Activated CD4-positive, alpha-beta T cell treated with anti-CD3 and anti-CD28 coated beads, Interleukin-2, amount 10 ng/mL, durations not matched to agents 24 days and 14 days (primary cell): ENCODE measurements around the gene SEH1L. TPM values are rescaled to one million over a fixed set of nuclear protein-coding genes. Genes with fewer than 3 reads are reported as not detected.
"Not testable (repeated sequence)": the region's sequence is repeated elsewhere in the genome, so short reads cannot be mapped to it uniquely, and the experiment has no call there.

ENCODE experiments used
- DNase-seq: peaks from one replicate; pipeline ENCODE4 v3.0.0; 2022
- H3K27ac Mint-ChIP-seq: one replicate; pipeline ENCODE4 v1.8.0; 2022; ENCODE audit warnings: mild to moderate bottlenecking, mixed read lengths
- H3K27me3 Mint-ChIP-seq: one replicate; pipeline ENCODE4 v1.8.0; 2022; ENCODE audit warnings: mixed read lengths
- H3K36me3 Mint-ChIP-seq: one replicate; pipeline ENCODE4 v1.8.0; 2022; ENCODE audit warnings: low read depth, mild to moderate bottlenecking, mixed read lengths
- H3K4me1 Mint-ChIP-seq: one replicate; pipeline ENCODE4 v1.8.0; 2021; ENCODE audit warnings: mixed read lengths
- H3K4me3 Mint-ChIP-seq: one replicate; pipeline ENCODE4 v1.8.0; 2022; ENCODE audit warnings: mild to moderate bottlenecking, moderate library complexity, mixed read lengths
- H3K9me3 Mint-ChIP-seq: one replicate; pipeline ENCODE4 v1.8.0; 2021; ENCODE audit warnings: mixed read lengths
- intact Hi-C: fragments of 100-400 bp; cut with micrococcal nuclease; formaldehyde crosslinking; loops from one replicate; pipeline ENCODE4 v1.15.1; 2023
- total RNA-seq: library from RNA; stranded (reverse); gene quantifications from 2 replicates; pipeline ENCODE4 v1.2.3, GENCODE V29; 2022

Gene SEH1L, protein sequence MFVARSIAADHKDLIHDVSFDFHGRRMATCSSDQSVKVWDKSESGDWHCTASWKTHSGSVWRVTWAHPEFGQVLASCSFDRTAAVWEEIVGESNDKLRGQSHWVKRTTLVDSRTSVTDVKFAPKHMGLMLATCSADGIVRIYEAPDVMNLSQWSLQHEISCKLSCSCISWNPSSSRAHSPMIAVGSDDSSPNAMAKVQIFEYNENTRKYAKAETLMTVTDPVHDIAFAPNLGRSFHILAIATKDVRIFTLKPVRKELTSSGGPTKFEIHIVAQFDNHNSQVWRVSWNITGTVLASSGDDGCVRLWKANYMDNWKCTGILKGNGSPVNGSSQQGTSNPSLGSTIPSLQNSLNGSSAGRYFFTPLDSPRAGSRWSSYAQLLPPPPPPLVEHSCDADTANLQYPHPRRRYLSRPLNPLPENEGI
- total RNA-seq = 132 TPM in 2 replicates

DNA sequence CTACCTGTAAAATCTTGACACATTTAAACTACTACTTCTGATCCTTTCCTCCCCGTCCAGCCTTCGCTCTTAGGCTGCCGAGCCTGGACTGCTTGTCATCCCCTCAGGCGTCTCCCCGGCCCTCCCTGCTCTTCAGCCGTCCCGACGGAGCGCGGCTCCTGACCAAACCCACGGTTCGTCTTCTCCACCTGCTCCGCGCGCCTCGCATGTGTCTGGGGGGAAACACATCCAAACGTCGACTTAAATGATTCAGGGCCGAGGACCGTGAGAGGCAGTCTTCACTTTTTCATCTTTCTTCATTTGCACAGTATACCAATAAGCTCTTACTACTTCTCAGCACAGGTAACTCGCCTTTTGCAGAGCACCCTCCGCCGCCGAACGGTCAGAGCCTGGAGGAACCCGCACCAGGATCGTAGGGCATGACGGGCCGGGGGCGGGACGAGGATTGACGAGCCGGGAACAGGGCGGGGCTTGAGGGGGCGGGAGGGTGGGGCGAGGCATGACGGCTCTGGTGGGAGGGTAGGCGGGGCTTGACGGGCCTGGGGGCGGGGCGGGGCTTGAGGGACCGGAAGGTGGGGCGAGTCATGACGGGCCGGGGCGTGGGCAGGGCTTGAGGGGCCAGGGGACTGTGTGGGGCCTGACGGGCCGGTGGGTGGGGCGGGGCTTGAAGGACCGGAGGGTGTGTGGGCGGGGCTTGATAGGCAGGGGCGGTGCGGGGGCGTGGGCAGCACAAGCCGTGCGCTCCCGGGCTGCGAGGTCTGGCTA, at the start of gene SEH1L:
TSS of gene SEH1L (plus strand) at position 727 of the 765 bp plus-strand sequence. CDS start 111 bp downstream, outside the sequence.
- intact Hi-C loops = loop anchor here (1.0 to 5.0 kb wide), 7 partner anchors 44 to 965 kb away; partner anchors contain the start of genes AFG3L2, CEP192, CEP76 and IMPA2
- Mint-ChIP-seq H3K27me3 (no peaks in the 10 kb centered on the region), H3K4me3 (peak within 1 kb of the TSS; percentile 92), H3K36me3 (peaks cover 29% of the 10 kb centered on the region), H3K9me3 (no peaks in the 10 kb centered on the region), H3K4me1 (peaks cover 27% of the 10 kb centered on the region), H3K27ac (peak within 1 kb of the TSS; percentile 97)
- DNase-seq = peak; percentile 99

GRCh38 chr18:12901208-12901607, 46.6 kb upstream of the SEH1L start:
- H3K27ac Mint-ChIP-seq, H3K4me3 Mint-ChIP-seq, H3K36me3 Mint-ChIP-seq, H3K9me3 Mint-ChIP-seq, intact Hi-C loops, DNase-seq: not testable (repeated sequence)
- H3K4me1 Mint-ChIP-seq = peaks cover 10% of the 10 kb centered on the region
- H3K27me3 Mint-ChIP-seq = peaks cover 29% of the 10 kb centered on the region

DNA sequence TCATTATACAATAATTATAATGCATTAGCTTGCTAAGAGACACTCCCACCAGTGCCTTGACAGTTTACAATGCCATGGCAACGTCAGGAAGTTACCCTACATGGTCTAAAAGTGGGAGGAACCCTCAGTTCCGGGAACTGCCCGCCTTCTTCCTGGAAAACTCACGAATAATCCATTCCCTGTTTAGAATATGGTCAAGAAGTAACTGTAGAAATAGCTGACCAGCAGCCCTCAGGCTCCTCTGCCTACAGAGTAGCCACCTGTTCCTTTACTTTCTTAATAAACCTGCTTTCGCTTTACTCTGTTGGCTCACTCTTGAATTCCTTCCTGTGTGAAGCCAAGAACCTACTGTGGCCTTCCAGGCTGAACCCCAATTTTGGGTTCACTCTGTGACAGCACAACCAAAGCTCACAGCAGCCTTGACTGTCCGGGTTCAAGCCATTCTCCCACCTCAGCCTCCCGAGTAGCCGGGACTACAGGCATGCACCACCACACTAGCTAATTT, 43.7 kb upstream of the SEH1L start:
- Mint-ChIP-seq H3K36me3 (no peaks in the 10 kb centered on the region), H3K4me1 (peaks cover 8% of the 10 kb centered on the region), H3K9me3 (no peaks in the 10 kb centered on the region), H3K27ac (peak overlapping the region; percentile 79), H3K4me3 (peak overlapping the region; percentile 53), H3K27me3 (peaks cover 25% of the 10 kb centered on the region)
- intact Hi-C loops = no loop called here
- DNase-seq = peak; percentile 90

DNA sequence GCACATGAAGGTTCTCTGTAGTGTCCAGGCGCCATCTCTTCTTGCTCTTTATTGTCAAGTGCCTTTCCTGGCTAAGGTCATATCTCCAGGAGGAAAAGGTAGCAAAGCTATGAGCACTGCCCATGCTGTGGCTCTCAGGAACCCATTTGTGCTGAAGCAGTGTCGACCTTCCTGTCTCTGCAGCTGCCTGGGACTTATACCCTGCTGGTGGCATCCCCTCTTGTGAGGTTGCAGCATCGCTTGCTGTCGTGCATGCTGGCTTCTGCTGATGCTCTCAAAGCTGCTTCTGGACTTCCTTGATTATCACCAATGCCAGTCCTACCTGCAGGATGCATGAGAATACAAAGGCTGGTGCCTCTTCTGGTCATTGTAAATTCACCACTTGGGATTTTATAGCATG, 41.7 kb upstream of the SEH1L start:
- Mint-ChIP-seq H3K27me3 (peaks cover 19% of the 10 kb centered on the region), H3K4me1 (peaks cover 11% of the 10 kb centered on the region), H3K27ac (no peak overlapping the region), H3K36me3 (no peaks in the 10 kb centered on the region), H3K4me3 (no peak overlapping the region), H3K9me3 (no peaks in the 10 kb centered on the region)
- intact Hi-C loops = no loop called here
- no peak for DNase-seq

GRCh38 chr18:12906773-12907172, 41.0 kb upstream of the SEH1L start:
- Mint-ChIP-seq H3K27me3 (peaks cover 20% of the 10 kb centered on the region), H3K9me3 (no peaks in the 10 kb centered on the region), H3K36me3 (no peaks in the 10 kb centered on the region), H3K4me1 (peaks cover 14% of the 10 kb centered on the region), H3K27ac (no peak overlapping the region), H3K4me3 (no peak overlapping the region)
- DNase-seq = no peak
- intact Hi-C loops = no loop called here

- intact Hi-C loops = no loop called here
- Mint-ChIP-seq H3K27me3 (peaks cover 16% of the 10 kb centered on the region), H3K27ac (no peak overlapping the region), H3K9me3 (no peaks in the 10 kb centered on the region), H3K4me1 (peaks cover 14% of the 10 kb centered on the region), H3K4me3 (no peak overlapping the region), H3K36me3 (no peaks in the 10 kb centered on the region)
- DNase-seq = no peak
Observed at GRCh38 chr18:12907258-12907925, 40.4 kb upstream of the SEH1L start.

GRCh38 chr18:12908706-12909105, 39.1 kb upstream of the SEH1L start:
- peaks cover 13% of the 10 kb centered on the region for H3K4me1 Mint-ChIP-seq
- intact Hi-C loops = no loop called here
- H3K9me3 Mint-ChIP-seq = no peaks in the 10 kb centered on the region
- H3K27ac Mint-ChIP-seq = no peak overlapping the region
- H3K27me3 Mint-ChIP-seq = peaks cover 17% of the 10 kb centered on the region
- no peak overlapping the region for H3K4me3 Mint-ChIP-seq
- peaks cover 2% of the 10 kb centered on the region for H3K36me3 Mint-ChIP-seq
- no peak for DNase-seq

DNA sequence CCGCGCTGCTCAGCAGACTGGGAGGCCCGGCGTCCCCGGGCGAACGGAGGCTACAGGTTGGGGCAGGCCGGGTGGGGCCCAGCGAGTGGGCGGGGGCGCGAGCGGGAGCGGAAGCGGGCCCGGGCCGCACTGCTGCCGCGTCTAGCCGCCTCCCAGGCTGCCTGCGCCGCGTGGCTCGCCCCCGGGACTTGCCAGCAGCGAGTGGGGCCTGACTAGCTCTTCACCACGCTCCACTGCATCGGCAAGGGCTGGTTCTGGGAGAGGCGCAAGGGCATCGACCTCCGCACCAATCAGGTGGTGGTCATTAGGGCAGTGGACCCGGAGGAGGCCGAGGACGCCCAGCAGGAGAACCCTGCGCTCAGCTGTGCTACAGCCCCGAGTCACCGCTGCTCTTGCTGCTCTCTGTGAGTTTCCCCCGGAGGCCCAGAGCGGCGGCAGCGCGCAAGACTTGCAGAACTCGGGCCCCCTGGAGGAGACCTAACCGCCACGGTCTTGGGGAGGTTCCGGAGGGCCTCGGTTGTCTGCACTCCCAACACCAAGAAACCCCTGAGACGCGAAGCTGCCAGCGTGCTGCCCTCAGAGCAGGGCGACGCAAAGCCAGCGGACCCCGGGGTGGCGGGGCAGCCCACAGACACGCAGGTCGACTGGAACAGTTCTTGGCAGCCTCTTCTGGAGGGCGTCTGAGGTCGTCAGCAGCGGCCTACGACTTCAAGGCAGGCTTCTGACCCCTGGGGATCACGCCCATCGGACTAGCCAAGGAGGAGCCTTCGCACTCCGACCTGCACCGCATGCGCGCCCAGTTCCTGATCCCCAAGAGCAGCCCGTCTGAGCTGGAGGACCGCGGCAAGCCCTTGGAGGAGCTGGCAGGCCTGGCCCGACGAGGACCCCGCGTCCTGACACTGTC, 36.5 kb upstream of the SEH1L start:
- peak overlapping the region; percentile 63 for H3K4me3 Mint-ChIP-seq
- no peak overlapping the region for H3K27ac Mint-ChIP-seq
- peak; percentile 86 for DNase-seq
- intact Hi-C loops = no loop called here
- H3K4me1 Mint-ChIP-seq = peaks cover 6% of the 10 kb centered on the region
- no peaks in the 10 kb centered on the region for H3K9me3 Mint-ChIP-seq
- H3K27me3 Mint-ChIP-seq = peaks cover 20% of the 10 kb centered on the region
- H3K36me3 Mint-ChIP-seq = peaks cover 2% of the 10 kb centered on the region

GRCh38 chr18:12911929-12912703, 35.7 kb upstream of the SEH1L start:
- DNase-seq = no peak
- Mint-ChIP-seq H3K4me3 (no peak overlapping the region), H3K27ac (no peak overlapping the region), H3K27me3 (peaks cover 18% of the 10 kb centered on the region), H3K9me3 (no peaks in the 10 kb centered on the region), H3K36me3 (peaks cover 2% of the 10 kb centered on the region), H3K4me1 (peaks cover 6% of the 10 kb centered on the region)
- intact Hi-C loops = no loop called here

- no peaks in the 10 kb centered on the region for H3K36me3 Mint-ChIP-seq
- peak; percentile 72 for DNase-seq
- H3K27me3 Mint-ChIP-seq = peaks cover 10% of the 10 kb centered on the region
- intact Hi-C loops = no loop called here
- H3K9me3 Mint-ChIP-seq = no peaks in the 10 kb centered on the region
- H3K4me3 Mint-ChIP-seq = peak overlapping the region; percentile 32
- H3K27ac Mint-ChIP-seq = peak overlapping the region; percentile 25
- peaks cover 8% of the 10 kb centered on the region for H3K4me1 Mint-ChIP-seq
Observed at GRCh38 chr18:12921178-12921577, 26.6 kb upstream of the SEH1L start.

GRCh38 chr18:12922266-12922665, 25.5 kb upstream of the SEH1L start:
- peaks cover 8% of the 10 kb centered on the region for H3K4me1 Mint-ChIP-seq
- H3K9me3 Mint-ChIP-seq = no peaks in the 10 kb centered on the region
- H3K27me3 Mint-ChIP-seq = peaks cover 10% of the 10 kb centered on the region
- H3K36me3 Mint-ChIP-seq = no peaks in the 10 kb centered on the region
- intact Hi-C loops = no loop called here
- H3K27ac Mint-ChIP-seq = no peak overlapping the region
- no peak for DNase-seq
- no peak overlapping the region for H3K4me3 Mint-ChIP-seq

DNA sequence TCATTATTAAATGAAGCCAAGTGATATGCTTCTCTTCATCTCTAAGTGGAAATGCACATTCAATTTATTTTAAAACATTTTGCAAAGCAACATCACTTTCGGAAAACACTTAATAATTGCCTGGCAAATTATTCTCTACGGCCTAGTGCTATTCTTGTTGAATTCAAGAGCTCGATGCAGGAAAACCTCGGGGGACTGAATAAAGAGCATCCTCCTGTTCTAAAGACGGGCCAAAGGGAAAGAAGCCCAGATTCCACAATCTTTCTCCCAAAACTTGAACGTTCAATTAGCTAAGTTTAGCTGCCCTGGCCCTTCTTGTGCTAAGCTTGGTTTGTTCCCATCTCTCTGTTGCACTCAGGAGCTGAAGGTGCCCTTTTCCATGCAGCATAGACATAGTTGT, 23.2 kb upstream of the SEH1L start:
- Mint-ChIP-seq H3K4me3 (no peak overlapping the region), H3K27ac (no peak overlapping the region), H3K9me3 (no peaks in the 10 kb centered on the region), H3K36me3 (no peaks in the 10 kb centered on the region), H3K27me3 (peaks cover 8% of the 10 kb centered on the region), H3K4me1 (peaks cover 8% of the 10 kb centered on the region)
- intact Hi-C loops = no loop called here
- no peak for DNase-seq
